GM18873 (cell line): ENCODE results near the gene ADAM23.
A peak's percentile ranks its signal among the peaks of the same experiment; 100 is the strongest.

Source experiments
- ATAC-seq: cut with Tn5 transposase; IDR thresholded peaks from one replicate; pipeline ENCODE4 v1.9.1; 2021; ENCODE audit warnings: mild to moderate bottlenecking, moderate library complexity, moderate number of reproducible peaks; ENCODE audit not compliant: unreplicated experiment, low FRiP score

The ADAM23 gene

GRCh38 chr2:206488623-206489022 is 45.3 kb downstream of the ADAM23 start:
- ATAC-seq: no peak

- no peak for ATAC-seq
These were observed 50.7 kb downstream of the ADAM23 start for GRCh38 chr2:206494061-206494460.

- ATAC-seq: no peak
These were observed 59.4 kb downstream of the ADAM23 start for GRCh38 chr2:206502729-206503128.

GRCh38 chr2:206511283-206511682 is 68.0 kb downstream of the ADAM23 start:
- ATAC-seq: no peak

- ATAC-seq: no peak
These were observed 69.7 kb downstream of the ADAM23 start for GRCh38 chr2:206512999-206513398.

GRCh38 chr2:206515580-206515979 is 72.2 kb downstream of the ADAM23 start:
- no peak for ATAC-seq

GRCh38 chr2:206518997-206519396 is 75.7 kb downstream of the ADAM23 start:
- ATAC-seq: peak; percentile 63

- no peak for ATAC-seq
These were observed 77.1 kb downstream of the ADAM23 start for GRCh38 chr2:206520450-206520849.

GRCh38 chr2:206521115-206521514 is 77.8 kb downstream of the ADAM23 start:
- no peak for ATAC-seq

GRCh38 chr2:206521612-206522011 is 78.3 kb downstream of the ADAM23 start:
- ATAC-seq: no peak

- no peak for ATAC-seq
These were observed 83.1 kb downstream of the ADAM23 start for GRCh38 chr2:206526416-206526815.

- no peak for ATAC-seq
These were observed 83.8 kb downstream of the ADAM23 start for GRCh38 chr2:206527153-206527552.

- no peak for ATAC-seq
These were observed 87.4 kb downstream of the ADAM23 start for GRCh38 chr2:206530727-206531126.

GRCh38 chr2:206531996-206532543 is 88.7 kb downstream of the ADAM23 start:
- no peak for ATAC-seq

- no peak for ATAC-seq
These were observed 90.6 kb downstream of the ADAM23 start for GRCh38 chr2:206533977-206534376.

GRCh38 chr2:206535260-206535986 is 92.1 kb downstream of the ADAM23 start:
- no peak for ATAC-seq

- no peak for ATAC-seq
These were observed 97.4 kb downstream of the ADAM23 start for GRCh38 chr2:206540757-206541156.

GRCh38 chr2:206543073-206543472 is 99.7 kb downstream of the ADAM23 start:
- ATAC-seq: no peak

- ATAC-seq: no peak
These were observed 105.1 kb downstream of the ADAM23 start for GRCh38 chr2:206548383-206548782.

- no peak for ATAC-seq
These were observed 112.4 kb downstream of the ADAM23 start for GRCh38 chr2:206555721-206556120.

- ATAC-seq: no peak
These were observed 113.1 kb downstream of the ADAM23 start for GRCh38 chr2:206556357-206556949.

- no peak for ATAC-seq
These were observed 114.0 kb downstream of the ADAM23 start for GRCh38 chr2:206557321-206557720.
